GM19099 (cell line): Measurements from ENCODE around the gene USP4.

Source experiments
- POLR2A ChIP-seq: IDR thresholded peaks from 3 replicates; pipeline ENCODE4 v1.6.1; 2011; ENCODE audit warnings: low read depth; ENCODE audit not compliant: insufficient read length; ENCODE audit errors: extremely low read depth

USP4 gene

GRCh38 chr3:49244581-49245205, 95.2 kb downstream of the USP4 start:
- no peak for TF ChIP-seq POLR2A

- TF ChIP-seq POLR2A: no peak
Measured at GRCh38 chr3:49238274-49239127, 101.4 kb downstream of the USP4 start.

DNA sequence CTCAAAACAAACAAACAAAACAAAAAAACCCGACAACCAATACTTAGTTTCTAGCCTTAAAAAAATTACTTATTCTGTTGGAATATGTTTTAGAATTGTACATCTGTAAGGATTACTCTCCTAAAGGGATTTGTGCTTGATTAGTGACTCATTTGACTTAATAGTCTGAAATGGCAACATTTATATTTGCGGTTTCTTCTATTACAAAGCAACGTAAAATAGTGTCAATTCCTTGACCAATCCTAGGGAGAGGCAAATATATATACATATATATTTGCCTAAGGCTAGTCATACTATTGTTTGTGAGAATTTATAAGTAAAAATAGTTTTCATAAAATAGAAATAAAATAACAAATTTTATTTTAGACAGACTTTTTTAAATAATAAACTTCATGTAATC, 102.5 kb downstream of the USP4 start:
- TF ChIP-seq POLR2A: no peak

DNA sequence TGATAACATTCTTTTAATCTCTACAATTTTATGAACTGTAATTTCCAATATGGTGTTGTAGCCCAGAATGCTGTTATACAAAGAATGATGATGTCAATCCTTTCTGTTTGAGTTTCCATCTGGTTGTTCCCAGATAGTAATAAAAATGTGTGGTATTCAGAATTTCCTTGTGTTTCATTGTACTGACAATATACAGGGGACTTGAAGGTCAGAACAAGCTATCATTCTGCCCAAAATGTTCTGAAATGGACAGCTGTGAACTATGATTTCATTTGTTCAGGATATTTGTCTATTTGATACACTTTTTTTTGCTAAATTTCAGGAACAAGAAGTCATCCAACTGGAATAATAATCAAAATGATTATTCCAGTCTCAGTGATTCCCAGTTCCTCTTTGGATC, 103.6 kb downstream of the USP4 start:
- TF ChIP-seq POLR2A: no peak
